A549 treated with AZD9567 at 1 μM for 4 hours (cell line): ENCODE results near the gene TBX5. TPM values are rescaled to one million over a fixed set of nuclear protein-coding genes. Genes with fewer than 3 reads are reported as not detected.

Experiments used
- total RNA-seq: library from RNA; stranded (reverse); fragments of 200-300 nt; extraction: Qiagen RNA extraction; gene quantifications from 5 replicates; pipeline ENCODE4 v1.2.3, GENCODE V29; 2022; ENCODE audit not compliant: insufficient read depth

The TBX5 gene
- not detected in 5 replicates for total RNA-seq

GRCh38 chr12:114405519-114406271, at the start of gene TBX5:
Gene TBX5 (minus strand): TSS chr12:114406144. CDS start chr12:114403898, 2,246 bp downstream.

